Liver (tissue), 3 donors: ENCODE results near the gene LCP2.

Experiments used
- CTCF ChIP-seq: fragments of 150-350 bp; IDR thresholded peaks from 2 replicates; pipeline ENCODE4 v1.5.1; 2017; ENCODE audit warnings: improper control_type of control experiment, low read depth, low read length; ENCODE audit not compliant: missing input control
- RAD21 ChIP-seq, 2 donors: IDR thresholded peaks; 2 replicates each; pipeline ENCODE4 v1.6.1; 2016; ENCODE audit warnings: antibody characterized with exemption in 2 of 2, mild to moderate bottlenecking in 2 of 2
- donor health status: healthy.
- donor health status: healthy.

GRCh38 chr5:170296036-170296934 lies 1.3 kb downstream of the LCP2 start:
- TF ChIP-seq CTCF, result no peak
- no peak for TF ChIP-seq RAD21 (IDR thresholded peaks at IDR 0.05)
